Panc1 (cell line): ENCODE results near the gene SKIC2. TPM values are rescaled to one million over a fixed set of nuclear protein-coding genes. Genes with fewer than 3 reads are reported as not detected.

ENCODE experiments used
- ATAC-seq: fragments of 200-7000 bp; cut with Tn5 transposase; 2 replicates; pipeline ENCODE4 v1.9.1; 2020; ENCODE audit warnings: mild to moderate bottlenecking, moderate library complexity
- BruUV-seq: library from RNA; stranded (reverse); fragments of 400-500 nt; replicated peaks from 2 replicates; lab custom pipeline; 2021; lab: Mats Ljungman, UMichigan
- CTCF ChIA-PET: fragments of 300-600 bp; sonication (Branson Sonifier 250); formaldehyde crosslinking; loops from one replicate; lab custom pipeline; 2022; ENCODE audit warnings: antibody characterized with exemption; lab: Charles Lee
- POLR2A ChIA-PET: fragments of 300-600 bp; sonication (Branson Sonifier 250); formaldehyde crosslinking; loops from one replicate; lab custom pipeline; 2022; ENCODE audit warnings: antibody characterized with exemption; lab: Charles Lee
- DNase-seq: peaks from one replicate; pipeline ENCODE4 v3.0.0-alpha.2; 2010; ENCODE audit warnings: low read depth, low spot score
- H3K27ac ChIP-seq: 2 replicates; pipeline ENCODE4 v1.5.1; 2011; ENCODE audit warnings: mild to moderate bottlenecking, low read length, inconsistent platforms
- H3K27me3 ChIP-seq: fragments of 200-500 bp; sonication (Bioruptor generic); 2 replicates; pipeline ENCODE4 v1.6.0; 2014; ENCODE audit warnings: low read length, inconsistent platforms; ENCODE audit not compliant: control insufficient read depth, insufficient read depth
- H3K36me3 ChIP-seq: fragments of 200-500 bp; sonication (Bioruptor generic); 2 replicates; pipeline ENCODE4 v1.5.1; 2014; ENCODE audit warnings: inconsistent platforms, mild to moderate bottlenecking, low read length, moderate library complexity; ENCODE audit not compliant: control insufficient read depth, insufficient read depth
- H3K4me1 ChIP-seq: 2 replicates; pipeline ENCODE4 v1.5.1; 2011; ENCODE audit warnings: inconsistent platforms, mild to moderate bottlenecking, low read length, moderate library complexity; ENCODE audit not compliant: control insufficient read depth, insufficient read depth
- H3K4me3 ChIP-seq, 2 experiments: 2 replicates each; pipeline ENCODE4 v1.5.1; 2011 to 2012; ENCODE audit warnings: low read depth in 2 of 2, low read length in 2 of 2, mild to moderate bottlenecking in 2 of 2, inconsistent platforms in 1 of 2, moderate library complexity in 1 of 2
- H3K9me3 ChIP-seq: fragments of 200-500 bp; sonication (Bioruptor generic); 2 replicates; pipeline ENCODE4 v1.5.1; 2014; ENCODE audit warnings: low read depth, mild to moderate bottlenecking, inconsistent platforms, low read length, moderate library complexity; ENCODE audit not compliant: control insufficient read depth, insufficient read depth
- POLR2AphosphoS5 ChIP-seq: IDR thresholded peaks from 2 replicates; pipeline ENCODE4 v1.6.1; 2012; ENCODE audit warnings: mild to moderate bottlenecking, low read depth, low read length, moderate library complexity
- SIN3A ChIP-seq: IDR thresholded peaks from 2 replicates; pipeline ENCODE4 v1.6.1; 2012; ENCODE audit warnings: low read depth, mild to moderate bottlenecking, low read length, moderate library complexity, borderline replicate concordance; ENCODE audit not compliant: insufficient read depth
- TCF7L2 ChIP-seq: IDR thresholded peaks from 2 replicates; pipeline ENCODE4 v1.6.1; 2011; ENCODE audit warnings: mild to moderate bottlenecking, low read depth, low read length, inconsistent platforms
- in situ Hi-C: cut with HindIII; loops from 2 replicates; pipeline ENCODE4 v1.10.0; 2016; ENCODE audit warnings: low sequenced_read_pairs, low pct_unique_long_range_greater_than_20kb
- intact Hi-C: fragments of 100-400 bp; cut with micrococcal nuclease; formaldehyde crosslinking; loops from one replicate; pipeline ENCODE4 v1.10.0; 2022; ENCODE audit not compliant: unreplicated experiment
- total RNA-seq: library from RNA; stranded (reverse); gene quantifications from one replicate; pipeline ENCODE4 v1.2.1, GENCODE V29; 2021; ENCODE audit not compliant: unreplicated experiment
- TF ChIP-seq, protein P1 (sequence below): fragments of 450-650 bp; IDR thresholded peaks from 2 replicates; pipeline ENCODE4 v1.5.1; 2017; ENCODE audit warnings: mild to moderate bottlenecking
- TF ChIP-seq, protein P2 (sequence below), 2 experiments: IDR thresholded peaks; 2 replicates each; pipeline ENCODE4 v1.6.1; 2011 to 2012; ENCODE audit warnings: low read depth in 2 of 2, control low read depth in 1 of 2, low read length in 1 of 2, mild to moderate bottlenecking in 1 of 2, moderate library complexity in 1 of 2; ENCODE audit not compliant: insufficient read depth in 1 of 2

SKIC2 gene
- total RNA-seq, 1 experiment from 2014 or later: 121 TPM

DNA sequence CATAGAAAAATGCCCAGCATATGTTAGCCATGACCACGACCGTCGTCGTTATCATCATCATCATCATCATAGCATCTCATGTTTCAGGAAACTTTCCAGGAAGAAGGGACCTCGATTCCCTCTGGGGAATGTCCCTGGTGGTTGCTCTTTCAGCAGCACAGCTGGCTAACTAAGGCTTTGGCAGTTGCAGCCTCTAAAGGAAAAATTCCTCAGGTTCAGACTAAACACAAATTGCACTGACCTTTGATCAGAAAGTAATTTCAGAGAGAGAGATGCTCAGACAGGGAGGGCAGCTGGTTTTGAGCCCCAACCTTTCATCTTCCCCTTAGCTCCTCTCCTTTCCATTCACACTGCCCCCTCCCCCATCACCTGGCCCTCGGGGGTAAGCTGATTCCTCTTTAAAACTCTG, 18.7 kb upstream of the SKIC2 start:
- Histone ChIP-seq H3K36me3 (no peaks in the 10 kb centered on the region), H3K4me1 (peaks cover 10% of the 10 kb centered on the region), H3K27ac (0 out of 2 replicates have a peak overlapping the region, but pooled peaks have one; percentile 20), H3K4me3 (no peak overlapping the region), H3K9me3 (no peaks in the 10 kb centered on the region), H3K27me3 (no peaks in the 10 kb centered on the region)
- in situ Hi-C loops (no loop called here), intact Hi-C loops (no loop called here)
- ATAC-seq: no peak
- ChIA-PET CTCF (no interaction called here), POLR2A (no interaction called here)
- no peak for TF ChIP-seq TCF7L2
- no peak for TF ChIP-seq SIN3A
- TF ChIP-seq, protein P1, sequence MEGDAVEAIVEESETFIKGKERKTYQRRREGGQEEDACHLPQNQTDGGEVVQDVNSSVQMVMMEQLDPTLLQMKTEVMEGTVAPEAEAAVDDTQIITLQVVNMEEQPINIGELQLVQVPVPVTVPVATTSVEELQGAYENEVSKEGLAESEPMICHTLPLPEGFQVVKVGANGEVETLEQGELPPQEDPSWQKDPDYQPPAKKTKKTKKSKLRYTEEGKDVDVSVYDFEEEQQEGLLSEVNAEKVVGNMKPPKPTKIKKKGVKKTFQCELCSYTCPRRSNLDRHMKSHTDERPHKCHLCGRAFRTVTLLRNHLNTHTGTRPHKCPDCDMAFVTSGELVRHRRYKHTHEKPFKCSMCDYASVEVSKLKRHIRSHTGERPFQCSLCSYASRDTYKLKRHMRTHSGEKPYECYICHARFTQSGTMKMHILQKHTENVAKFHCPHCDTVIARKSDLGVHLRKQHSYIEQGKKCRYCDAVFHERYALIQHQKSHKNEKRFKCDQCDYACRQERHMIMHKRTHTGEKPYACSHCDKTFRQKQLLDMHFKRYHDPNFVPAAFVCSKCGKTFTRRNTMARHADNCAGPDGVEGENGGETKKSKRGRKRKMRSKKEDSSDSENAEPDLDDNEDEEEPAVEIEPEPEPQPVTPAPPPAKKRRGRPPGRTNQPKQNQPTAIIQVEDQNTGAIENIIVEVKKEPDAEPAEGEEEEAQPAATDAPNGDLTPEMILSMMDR: no peak
- no peak for TF ChIP-seq POLR2AphosphoS5
- TF ChIP-seq, protein P2, sequence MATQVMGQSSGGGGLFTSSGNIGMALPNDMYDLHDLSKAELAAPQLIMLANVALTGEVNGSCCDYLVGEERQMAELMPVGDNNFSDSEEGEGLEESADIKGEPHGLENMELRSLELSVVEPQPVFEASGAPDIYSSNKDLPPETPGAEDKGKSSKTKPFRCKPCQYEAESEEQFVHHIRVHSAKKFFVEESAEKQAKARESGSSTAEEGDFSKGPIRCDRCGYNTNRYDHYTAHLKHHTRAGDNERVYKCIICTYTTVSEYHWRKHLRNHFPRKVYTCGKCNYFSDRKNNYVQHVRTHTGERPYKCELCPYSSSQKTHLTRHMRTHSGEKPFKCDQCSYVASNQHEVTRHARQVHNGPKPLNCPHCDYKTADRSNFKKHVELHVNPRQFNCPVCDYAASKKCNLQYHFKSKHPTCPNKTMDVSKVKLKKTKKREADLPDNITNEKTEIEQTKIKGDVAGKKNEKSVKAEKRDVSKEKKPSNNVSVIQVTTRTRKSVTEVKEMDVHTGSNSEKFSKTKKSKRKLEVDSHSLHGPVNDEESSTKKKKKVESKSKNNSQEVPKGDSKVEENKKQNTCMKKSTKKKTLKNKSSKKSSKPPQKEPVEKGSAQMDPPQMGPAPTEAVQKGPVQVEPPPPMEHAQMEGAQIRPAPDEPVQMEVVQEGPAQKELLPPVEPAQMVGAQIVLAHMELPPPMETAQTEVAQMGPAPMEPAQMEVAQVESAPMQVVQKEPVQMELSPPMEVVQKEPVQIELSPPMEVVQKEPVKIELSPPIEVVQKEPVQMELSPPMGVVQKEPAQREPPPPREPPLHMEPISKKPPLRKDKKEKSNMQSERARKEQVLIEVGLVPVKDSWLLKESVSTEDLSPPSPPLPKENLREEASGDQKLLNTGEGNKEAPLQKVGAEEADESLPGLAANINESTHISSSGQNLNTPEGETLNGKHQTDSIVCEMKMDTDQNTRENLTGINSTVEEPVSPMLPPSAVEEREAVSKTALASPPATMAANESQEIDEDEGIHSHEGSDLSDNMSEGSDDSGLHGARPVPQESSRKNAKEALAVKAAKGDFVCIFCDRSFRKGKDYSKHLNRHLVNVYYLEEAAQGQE (IDR thresholded peaks at IDR 0.05; ENCODE audit: insufficient read depth in 1 of 2, low read depth in 2 of 2, low read length in 1 of 2): no peak
- DNase-seq: no peak
- no TSS peak for BruUV-seq

DNA sequence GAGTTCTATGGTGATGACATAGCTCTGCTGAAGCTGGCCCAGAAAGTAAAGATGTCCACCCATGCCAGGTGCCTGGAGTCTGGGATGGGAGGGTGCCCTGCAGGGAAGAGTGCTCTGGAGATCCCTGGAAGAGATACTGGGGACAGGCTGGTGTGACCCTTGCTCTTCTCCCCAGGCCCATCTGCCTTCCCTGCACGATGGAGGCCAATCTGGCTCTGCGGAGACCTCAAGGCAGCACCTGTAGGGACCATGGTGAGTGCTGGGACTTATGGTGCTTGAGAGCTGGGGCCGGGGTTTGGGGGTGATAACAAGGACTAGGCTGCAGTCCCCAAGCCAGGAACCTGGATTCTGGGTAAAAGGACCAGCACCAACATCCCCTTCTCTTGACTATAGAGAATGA, 15.2 kb upstream of the SKIC2 start:
- DNase-seq (no peak), ATAC-seq (no peak)
- intact Hi-C loops: no loop called here
- CTCF ChIA-PET: no interaction called here
- H3K4me3 ChIP-seq: no peak overlapping the region
- no peaks in the 10 kb centered on the region for H3K27me3 ChIP-seq
- peaks cover 16% of the 10 kb centered on the region for H3K4me1 ChIP-seq
- BruUV-seq: no TSS peak
- TF ChIP-seq, protein P2 (IDR thresholded peaks at IDR 0.05; ENCODE audit: insufficient read depth in 1 of 2, low read depth in 2 of 2, low read length in 1 of 2): no peak
- TF ChIP-seq, protein P1: no peak
- TF ChIP-seq SIN3A: no peak
- TF ChIP-seq POLR2AphosphoS5: no peak
- no peak for TF ChIP-seq TCF7L2
- in situ Hi-C loops: no loop called here
- H3K36me3 ChIP-seq: no peaks in the 10 kb centered on the region
- POLR2A ChIA-PET: no interaction called here
- H3K27ac ChIP-seq: no peak overlapping the region
- no peaks in the 10 kb centered on the region for H3K9me3 ChIP-seq
